ENCODE measurements around the gene FAM241B.
A peak's percentile ranks its signal among the peaks of the same experiment; 100 is the strongest.

The FAM241B gene

GRCh38 chr10:69628891-69629290 lies 1.2 kb upstream of the FAM241B start:
- TF ChIP-seq CTCF (IDR thresholded peaks at IDR 0.05; ENCODE audit: poor library complexity, severe bottlenecking) = no peak
- Histone ChIP-seq H3K36me3 (ENCODE audit: low read depth) (no peaks in the 10 kb centered on the region), H3K4me3 (ENCODE audit: severe bottlenecking) (no peak overlapping the region), H3K27ac (ENCODE audit: poor library complexity, severe bottlenecking) (no peak overlapping the region), H3K27me3 (ENCODE audit: insufficient read depth, poor library complexity, severe bottlenecking) (peaks cover 4% of the 10 kb centered on the region), H3K4me1 (ENCODE audit: insufficient read depth, poor library complexity, severe bottlenecking) (no peaks in the 10 kb centered on the region), H3K9me3 (ENCODE audit: severe bottlenecking) (no peaks in the 10 kb centered on the region)
- DNase-seq (ENCODE audit: low spot score) (no peak), ATAC-seq (ENCODE audit: low read depth) (no peak)

GRCh38 chr10:69629519-69629896 lies 539 bp upstream of the FAM241B start:
- H3K9me3 ChIP-seq (ENCODE audit: severe bottlenecking) = no peaks in the 10 kb centered on the region
- no peaks in the 10 kb centered on the region for H3K36me3 ChIP-seq (ENCODE audit: low read depth)
- DNase-seq (ENCODE audit: low spot score) (no peak), ATAC-seq (ENCODE audit: low read depth) (no peak)
- TF ChIP-seq CTCF (IDR thresholded peaks at IDR 0.05; ENCODE audit: poor library complexity, severe bottlenecking) = no peak
- peaks cover 4% of the 10 kb centered on the region for H3K27me3 ChIP-seq (ENCODE audit: insufficient read depth, poor library complexity, severe bottlenecking)
- H3K4me1 ChIP-seq (ENCODE audit: insufficient read depth, poor library complexity, severe bottlenecking) = no peaks in the 10 kb centered on the region
- peak overlapping the region; percentile 91 for H3K4me3 ChIP-seq (ENCODE audit: severe bottlenecking)
- no peak overlapping the region for H3K27ac ChIP-seq (ENCODE audit: poor library complexity, severe bottlenecking)

GRCh38 chr10:69630651-69631400 lies 779 bp downstream of the FAM241B start:
- DNase-seq (ENCODE audit: low spot score) (no peak), ATAC-seq (ENCODE audit: low read depth) (no peak)
- H3K4me3 ChIP-seq (ENCODE audit: severe bottlenecking) = peak overlapping the region; percentile 91

GRCh38 chr10:69631566-69631965 lies 1.5 kb downstream of the FAM241B start:
- DNase-seq (ENCODE audit: low spot score) (no peak), ATAC-seq (ENCODE audit: low read depth) (no peak)
- H3K27me3 ChIP-seq (ENCODE audit: insufficient read depth, poor library complexity, severe bottlenecking) = no peaks in the 10 kb centered on the region
- no peaks in the 10 kb centered on the region for H3K4me1 ChIP-seq (ENCODE audit: insufficient read depth, poor library complexity, severe bottlenecking)
- no peaks in the 10 kb centered on the region for H3K9me3 ChIP-seq (ENCODE audit: severe bottlenecking)
- no peak overlapping the region for H3K4me3 ChIP-seq (ENCODE audit: severe bottlenecking)
- no peaks in the 10 kb centered on the region for H3K36me3 ChIP-seq (ENCODE audit: low read depth)
- no peak for TF ChIP-seq CTCF (IDR thresholded peaks at IDR 0.05; ENCODE audit: poor library complexity, severe bottlenecking)
- no peak overlapping the region for H3K27ac ChIP-seq (ENCODE audit: poor library complexity, severe bottlenecking)

More at GRCh38 chr10:69630651-69631400, 779 bp downstream of the FAM241B start:
- Histone ChIP-seq H3K36me3 (ENCODE audit: low read depth) (no peaks in the 10 kb centered on the region), H3K27ac (ENCODE audit: poor library complexity, severe bottlenecking) (no peak overlapping the region), H3K4me1 (ENCODE audit: insufficient read depth, poor library complexity, severe bottlenecking) (no peaks in the 10 kb centered on the region), H3K9me3 (ENCODE audit: severe bottlenecking) (no peaks in the 10 kb centered on the region), H3K27me3 (ENCODE audit: insufficient read depth, poor library complexity, severe bottlenecking) (no peaks in the 10 kb centered on the region)
- no peak for TF ChIP-seq CTCF (IDR thresholded peaks at IDR 0.05; ENCODE audit: poor library complexity, severe bottlenecking)

GRCh38 chr10:69632516-69633199 lies 2.6 kb downstream of the FAM241B start:
- no peaks in the 10 kb centered on the region for H3K36me3 ChIP-seq (ENCODE audit: low read depth)
- no peaks in the 10 kb centered on the region for H3K9me3 ChIP-seq (ENCODE audit: severe bottlenecking)
- no peak for ATAC-seq (ENCODE audit: low read depth)
- TF ChIP-seq CTCF (IDR thresholded peaks at IDR 0.05; ENCODE audit: poor library complexity, severe bottlenecking) = no peak
- no peaks in the 10 kb centered on the region for H3K27me3 ChIP-seq (ENCODE audit: insufficient read depth, poor library complexity, severe bottlenecking)
- no peak overlapping the region for H3K4me3 ChIP-seq (ENCODE audit: severe bottlenecking)
- no peaks in the 10 kb centered on the region for H3K4me1 ChIP-seq (ENCODE audit: insufficient read depth, poor library complexity, severe bottlenecking)
- H3K27ac ChIP-seq (ENCODE audit: poor library complexity, severe bottlenecking) = no peak overlapping the region
- DNase-seq (ENCODE audit: low spot score) = no peak

All from RWPE2 (cell line).